Measurements from ENCODE around the gene TBC1D22A.

Gene TBC1D22A

DNA sequence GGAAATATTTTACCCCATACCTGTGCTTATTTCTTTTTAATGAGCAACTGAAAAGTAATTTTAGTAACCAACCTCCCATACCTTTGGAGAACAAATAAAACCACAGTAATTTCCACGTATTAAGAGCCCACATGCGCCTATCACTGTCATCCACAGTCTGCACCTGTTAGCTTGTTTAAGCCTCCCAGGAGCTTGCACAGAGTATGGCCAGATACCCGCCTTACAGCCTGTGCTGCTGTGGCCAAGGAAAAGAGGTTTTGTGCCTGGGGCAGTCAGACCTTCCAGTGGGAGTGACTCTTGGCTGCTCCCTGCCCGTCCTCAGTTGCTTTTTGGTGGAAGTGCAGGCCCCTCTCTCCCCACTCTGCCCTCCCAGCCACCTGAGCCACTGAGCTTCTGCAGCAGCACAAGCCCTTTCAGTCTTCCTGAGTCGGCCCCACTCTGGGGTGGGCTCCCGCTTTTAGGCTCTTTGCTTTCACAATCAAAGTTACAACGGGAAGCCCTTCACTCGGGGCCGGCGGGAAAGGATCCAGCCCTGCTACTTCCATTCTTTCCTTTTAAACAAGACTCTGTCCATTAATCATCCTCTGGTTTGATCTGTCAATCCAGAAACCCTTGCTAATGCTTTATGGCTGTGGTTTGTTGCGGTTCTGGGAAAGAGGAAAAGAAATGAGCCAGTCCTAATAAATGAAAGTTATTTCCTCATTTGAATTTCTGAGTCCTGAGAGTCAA is 308.8 kb downstream of the TBC1D22A start:
- H3K4me3 ChIP-seq (replicated peaks in 1 of 2; ENCODE audit: low read depth in 2 of 2, low read length in 2 of 2), result no peak overlapping the region
- DNase-seq (ENCODE audit: low read depth in 2 of 2), result no peak
- TF ChIP-seq, protein P1, sequence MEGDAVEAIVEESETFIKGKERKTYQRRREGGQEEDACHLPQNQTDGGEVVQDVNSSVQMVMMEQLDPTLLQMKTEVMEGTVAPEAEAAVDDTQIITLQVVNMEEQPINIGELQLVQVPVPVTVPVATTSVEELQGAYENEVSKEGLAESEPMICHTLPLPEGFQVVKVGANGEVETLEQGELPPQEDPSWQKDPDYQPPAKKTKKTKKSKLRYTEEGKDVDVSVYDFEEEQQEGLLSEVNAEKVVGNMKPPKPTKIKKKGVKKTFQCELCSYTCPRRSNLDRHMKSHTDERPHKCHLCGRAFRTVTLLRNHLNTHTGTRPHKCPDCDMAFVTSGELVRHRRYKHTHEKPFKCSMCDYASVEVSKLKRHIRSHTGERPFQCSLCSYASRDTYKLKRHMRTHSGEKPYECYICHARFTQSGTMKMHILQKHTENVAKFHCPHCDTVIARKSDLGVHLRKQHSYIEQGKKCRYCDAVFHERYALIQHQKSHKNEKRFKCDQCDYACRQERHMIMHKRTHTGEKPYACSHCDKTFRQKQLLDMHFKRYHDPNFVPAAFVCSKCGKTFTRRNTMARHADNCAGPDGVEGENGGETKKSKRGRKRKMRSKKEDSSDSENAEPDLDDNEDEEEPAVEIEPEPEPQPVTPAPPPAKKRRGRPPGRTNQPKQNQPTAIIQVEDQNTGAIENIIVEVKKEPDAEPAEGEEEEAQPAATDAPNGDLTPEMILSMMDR (IDR thresholded peaks at IDR 0.05; ENCODE audit: low read depth, low read length), result no peak

DNA sequence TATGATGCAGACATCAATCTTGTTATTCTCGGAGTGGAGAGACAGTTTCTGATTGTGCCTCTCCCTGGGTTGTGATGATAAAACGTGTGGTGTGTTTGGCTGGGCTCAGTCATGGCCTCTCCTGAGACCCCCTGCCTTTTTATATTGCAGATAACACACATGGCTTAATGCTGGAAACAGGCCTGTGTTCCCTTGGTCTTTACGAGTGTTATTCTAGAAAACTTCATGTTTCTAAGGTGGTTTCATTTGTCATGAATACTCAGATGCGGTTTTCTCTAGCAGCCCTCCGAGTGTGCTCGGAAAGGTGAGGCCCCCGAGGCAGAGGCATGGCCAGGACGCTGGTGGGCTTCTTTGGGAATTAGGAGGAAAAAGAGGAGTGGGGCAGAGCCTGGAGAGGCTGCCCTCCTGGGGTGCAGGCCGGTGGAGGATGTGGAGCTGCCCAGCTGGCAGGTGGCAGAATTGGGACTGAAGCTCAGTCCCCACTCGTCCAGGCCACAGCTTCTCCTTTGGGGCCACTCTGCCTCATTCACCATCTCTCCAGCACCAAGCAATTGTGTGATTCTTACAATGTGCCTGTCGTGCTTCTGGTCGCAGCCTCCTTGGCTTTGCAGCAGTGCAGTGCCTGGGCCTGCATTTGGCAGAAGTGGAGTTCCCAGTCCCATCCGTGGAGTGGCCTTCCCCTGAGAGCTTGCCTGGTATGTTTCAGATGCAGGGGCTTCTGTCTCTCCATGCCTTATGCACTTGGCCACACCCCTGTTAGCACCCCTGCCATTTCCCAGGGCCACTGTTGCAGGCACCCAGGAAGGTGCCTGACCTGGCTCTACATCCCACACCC is 309.6 kb downstream of the TBC1D22A start:
- H3K4me3 ChIP-seq (replicated peaks in 1 of 2; ENCODE audit: low read depth in 2 of 2, low read length in 2 of 2), result no peak overlapping the region
- no peak for DNase-seq (ENCODE audit: low read depth in 2 of 2)
- TF ChIP-seq, protein P1 (IDR thresholded peaks at IDR 0.05; ENCODE audit: low read depth, low read length), result no peak

- no peak overlapping the region for H3K4me3 ChIP-seq (replicated peaks in 1 of 2; ENCODE audit: low read depth in 2 of 2, low read length in 2 of 2)
Observed at GRCh38 chr22:47072642-47072967, 310.2 kb downstream of the TBC1D22A start.

GRCh38 chr22:47073075-47073474 is 310.6 kb downstream of the TBC1D22A start:
- TF ChIP-seq, protein P1 (IDR thresholded peaks at IDR 0.05; ENCODE audit: low read depth, low read length), result no peak
- no peak overlapping the region for H3K4me3 ChIP-seq (replicated peaks in 1 of 2; ENCODE audit: low read depth in 2 of 2, low read length in 2 of 2)
- no peak for DNase-seq (ENCODE audit: low read depth in 2 of 2)

More at GRCh38 chr22:47072642-47072967, 310.2 kb downstream of the TBC1D22A start:
- no peak for DNase-seq (ENCODE audit: low read depth in 2 of 2)
- TF ChIP-seq, protein P1 (IDR thresholded peaks at IDR 0.05; ENCODE audit: low read depth, low read length), result no peak

- TF ChIP-seq, protein P1 (IDR thresholded peaks at IDR 0.05; ENCODE audit: low read depth, low read length), result no peak
- DNase-seq (ENCODE audit: low read depth in 2 of 2), result no peak
- no peak overlapping the region for H3K4me3 ChIP-seq (replicated peaks in 1 of 2; ENCODE audit: low read depth in 2 of 2, low read length in 2 of 2)
Observed at GRCh38 chr22:47074105-47074504, 311.7 kb downstream of the TBC1D22A start.

DNA sequence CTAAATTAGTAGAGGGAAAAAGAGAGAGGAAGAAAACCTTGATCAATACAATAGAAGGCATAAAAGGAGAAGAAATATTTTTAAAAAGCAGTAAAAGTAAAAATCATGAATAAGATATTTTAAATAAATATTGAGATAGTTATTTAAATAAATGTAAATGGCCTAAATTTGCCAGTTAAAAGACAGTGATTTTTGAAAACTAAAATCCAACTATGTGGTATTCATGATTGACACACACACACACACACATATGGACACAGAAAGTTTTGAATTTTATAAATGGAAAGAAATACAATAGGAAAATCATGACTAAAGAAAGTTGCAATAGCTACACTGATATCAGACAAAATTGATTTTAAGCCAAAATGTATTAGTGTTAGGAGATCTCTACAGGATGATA is 313.1 kb downstream of the TBC1D22A start:
- no peak for DNase-seq (ENCODE audit: low read depth in 2 of 2)
- TF ChIP-seq, protein P1 (IDR thresholded peaks at IDR 0.05; ENCODE audit: low read depth, low read length), result no peak
- H3K4me3 ChIP-seq (replicated peaks in 1 of 2; ENCODE audit: low read depth in 2 of 2, low read length in 2 of 2), result no peak overlapping the region
